ENCODE data around the gene FAM81B. TPM values are rescaled to one million over a fixed set of nuclear protein-coding genes. Genes with fewer than 3 reads are reported as not detected.

FAM81B gene
- total RNA-seq, 4 donors from 2014 or later: not detected

DNA sequence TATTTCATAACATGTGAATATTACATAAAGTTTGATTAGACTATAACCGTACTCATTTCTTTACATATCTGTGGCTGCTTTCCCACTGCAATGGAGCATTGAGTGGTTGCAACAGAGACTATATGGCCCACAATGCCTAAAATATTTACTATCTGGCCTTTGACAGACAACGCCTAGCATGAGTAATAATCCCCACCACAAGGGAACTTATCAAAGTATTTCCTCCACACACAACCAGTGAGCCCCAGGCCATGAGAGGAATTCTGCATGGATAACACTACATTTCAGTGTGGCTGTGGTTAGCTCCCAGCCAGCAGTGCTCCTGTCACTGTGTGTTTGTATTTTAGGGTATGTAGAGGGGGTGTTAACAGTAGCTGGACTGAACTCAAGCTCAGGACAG is 54.8 kb downstream of the FAM81B start:
- no peak overlapping the region for H3K4me3 ChIP-seq
- no peak for ATAC-seq
- H3K27ac ChIP-seq: no peak overlapping the region
- WGBS, 2 donors (ENCODE audit: low coverage in 1 of 2): 65 to 76% methylated on average over 2 of the region's 2 CpGs
- TF ChIP-seq POLR2AphosphoS5 (IDR thresholded peaks at IDR 0.05) (no peak), EP300 (IDR thresholded peaks at IDR 0.05) (no peak), POLR2A (IDR thresholded peaks at IDR 0.05) (no peak)
- TF ChIP-seq, protein P1, sequence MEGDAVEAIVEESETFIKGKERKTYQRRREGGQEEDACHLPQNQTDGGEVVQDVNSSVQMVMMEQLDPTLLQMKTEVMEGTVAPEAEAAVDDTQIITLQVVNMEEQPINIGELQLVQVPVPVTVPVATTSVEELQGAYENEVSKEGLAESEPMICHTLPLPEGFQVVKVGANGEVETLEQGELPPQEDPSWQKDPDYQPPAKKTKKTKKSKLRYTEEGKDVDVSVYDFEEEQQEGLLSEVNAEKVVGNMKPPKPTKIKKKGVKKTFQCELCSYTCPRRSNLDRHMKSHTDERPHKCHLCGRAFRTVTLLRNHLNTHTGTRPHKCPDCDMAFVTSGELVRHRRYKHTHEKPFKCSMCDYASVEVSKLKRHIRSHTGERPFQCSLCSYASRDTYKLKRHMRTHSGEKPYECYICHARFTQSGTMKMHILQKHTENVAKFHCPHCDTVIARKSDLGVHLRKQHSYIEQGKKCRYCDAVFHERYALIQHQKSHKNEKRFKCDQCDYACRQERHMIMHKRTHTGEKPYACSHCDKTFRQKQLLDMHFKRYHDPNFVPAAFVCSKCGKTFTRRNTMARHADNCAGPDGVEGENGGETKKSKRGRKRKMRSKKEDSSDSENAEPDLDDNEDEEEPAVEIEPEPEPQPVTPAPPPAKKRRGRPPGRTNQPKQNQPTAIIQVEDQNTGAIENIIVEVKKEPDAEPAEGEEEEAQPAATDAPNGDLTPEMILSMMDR (IDR thresholded peaks at IDR 0.05): no peak
- no peaks in the 10 kb centered on the region for H3K27me3 ChIP-seq
- H3K9me3 ChIP-seq: no peaks in the 10 kb centered on the region
- H3K4me1 ChIP-seq: no peaks in the 10 kb centered on the region
- no peaks in the 10 kb centered on the region for H3K36me3 ChIP-seq

DNA sequence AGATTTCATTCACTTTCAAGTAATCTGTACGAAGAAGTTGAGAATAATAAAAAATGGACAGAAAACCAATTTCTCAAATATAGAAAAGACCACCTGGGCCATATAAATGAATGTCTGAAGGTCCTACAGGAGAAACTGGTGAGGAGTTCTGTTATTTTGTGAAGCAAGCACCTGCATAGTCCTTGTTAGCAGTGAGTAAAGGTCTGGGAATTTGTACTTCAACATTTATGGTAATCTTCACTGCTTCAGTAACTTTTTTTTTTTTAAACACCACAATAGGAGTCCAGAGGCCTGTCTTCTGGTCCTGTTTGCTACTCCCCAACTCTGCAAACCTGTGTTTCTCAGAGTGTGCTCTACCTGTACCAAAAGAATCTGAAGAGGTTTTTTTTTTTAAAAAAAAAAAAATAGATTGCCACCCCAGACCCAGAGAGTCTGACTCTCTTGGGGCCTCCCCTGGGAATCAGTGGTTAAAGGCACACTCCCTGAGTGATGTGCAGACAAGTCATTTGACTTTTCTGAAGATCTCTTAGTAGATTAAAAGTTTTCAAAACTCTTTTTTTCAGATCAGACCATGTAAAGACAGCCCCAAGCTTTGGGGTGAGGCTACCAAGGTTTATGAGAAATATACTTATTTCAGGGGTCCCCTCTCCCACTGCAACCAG is 55.5 kb downstream of the FAM81B start:
- Histone ChIP-seq H3K4me3 (no peak overlapping the region), H3K27ac (no peak overlapping the region), H3K36me3 (no peaks in the 10 kb centered on the region), H3K27me3 (no peaks in the 10 kb centered on the region), H3K4me1 (no peaks in the 10 kb centered on the region), H3K9me3 (no peaks in the 10 kb centered on the region)
- TF ChIP-seq, protein P1 (IDR thresholded peaks at IDR 0.05): no peak
- TF ChIP-seq POLR2AphosphoS5 (IDR thresholded peaks at IDR 0.05): no peak
- TF ChIP-seq EP300 (IDR thresholded peaks at IDR 0.05): no peak
- no peak for ATAC-seq
- WGBS, 2 donors (ENCODE audit: low coverage in 1 of 2): 86 to 100% methylated on average over 1 of the region's 1 CpG

DNA sequence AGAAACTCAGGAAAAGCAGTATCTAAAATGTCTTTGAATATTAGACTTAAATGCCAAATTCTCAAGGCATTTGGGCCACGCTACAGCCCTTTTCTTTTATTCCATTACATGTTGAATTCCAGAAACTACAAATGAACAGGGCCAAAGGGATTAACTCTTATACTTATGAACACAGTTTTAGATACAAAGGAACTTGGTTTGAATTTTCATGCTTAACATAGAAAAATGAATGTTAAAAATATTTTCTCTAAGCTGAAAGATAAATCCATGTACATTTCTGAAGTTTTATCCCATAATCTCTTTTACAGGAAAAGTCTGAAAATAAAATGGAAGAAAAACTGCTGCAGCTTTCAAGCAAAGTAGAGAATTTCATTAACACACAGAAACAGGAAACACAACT is 56.8 kb downstream of the FAM81B start:
- H3K27me3 ChIP-seq: no peaks in the 10 kb centered on the region
- H3K4me3 ChIP-seq: no peak overlapping the region
- H3K9me3 ChIP-seq: no peaks in the 10 kb centered on the region
- no peak for ATAC-seq
- no peaks in the 10 kb centered on the region for H3K36me3 ChIP-seq
- WGBS, 2 donors (ENCODE audit: low coverage in 1 of 2): 33 to 60% methylated on average over 1 of the region's 1 CpG
- TF ChIP-seq, protein P1 (IDR thresholded peaks at IDR 0.05): no peak
- TF ChIP-seq EP300 (IDR thresholded peaks at IDR 0.05): no peak
- no peak for TF ChIP-seq POLR2AphosphoS5 (IDR thresholded peaks at IDR 0.05)
- no peaks in the 10 kb centered on the region for H3K4me1 ChIP-seq
- H3K27ac ChIP-seq: no peak overlapping the region

DNA sequence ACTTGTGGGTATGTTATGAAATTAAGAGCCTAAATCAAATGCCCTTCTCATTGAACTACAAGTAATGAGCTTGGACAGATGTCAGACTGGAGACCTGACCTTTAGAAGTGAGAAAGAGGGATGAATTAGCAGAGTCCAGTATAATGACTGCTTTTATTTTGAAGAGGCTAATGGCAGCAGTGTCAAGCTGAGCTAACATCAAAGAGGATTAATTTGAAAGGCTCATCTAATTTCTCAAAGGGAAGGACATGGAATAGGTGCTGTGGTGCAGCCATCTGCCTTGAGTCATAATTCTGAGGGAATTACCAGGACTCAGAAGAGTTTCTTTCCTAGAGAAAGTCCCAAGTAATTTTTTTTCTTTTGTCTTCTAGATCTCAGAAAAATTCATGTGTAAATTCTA is 57.6 kb downstream of the FAM81B start:
- H3K36me3 ChIP-seq: no peaks in the 10 kb centered on the region
- no peak overlapping the region for H3K4me3 ChIP-seq
- no peak overlapping the region for H3K27ac ChIP-seq
- H3K27me3 ChIP-seq: no peaks in the 10 kb centered on the region
- ATAC-seq: no peak
- H3K4me1 ChIP-seq: no peaks in the 10 kb centered on the region
- no peaks in the 10 kb centered on the region for H3K9me3 ChIP-seq
- no peak for TF ChIP-seq EP300 (IDR thresholded peaks at IDR 0.05)
- no peak for TF ChIP-seq POLR2AphosphoS5 (IDR thresholded peaks at IDR 0.05)
- TF ChIP-seq POLR2A (IDR thresholded peaks at IDR 0.05): no peak
- TF ChIP-seq, protein P1 (IDR thresholded peaks at IDR 0.05): no peak

DNA sequence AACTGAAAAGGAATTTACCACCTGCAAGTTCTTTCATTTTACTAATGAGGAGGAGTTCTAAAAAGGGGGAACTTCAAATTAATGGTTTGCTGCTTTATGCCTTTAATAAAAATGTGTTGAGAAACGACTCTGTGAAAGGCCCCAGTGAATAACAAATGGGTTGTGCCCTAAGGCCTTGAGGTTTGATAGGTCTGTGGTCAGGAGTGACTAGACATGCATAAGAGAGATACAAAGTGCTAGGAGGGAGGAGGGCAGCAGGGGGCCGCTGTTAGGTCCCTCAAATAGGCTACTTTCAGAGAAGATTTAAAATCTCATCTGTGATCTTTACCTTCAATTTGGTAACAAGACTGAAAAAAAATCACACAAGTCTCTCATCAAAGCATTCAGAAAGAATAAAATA is 58.3 kb downstream of the FAM81B start:
- TF ChIP-seq, protein P1 (IDR thresholded peaks at IDR 0.05): no peak
- TF ChIP-seq POLR2AphosphoS5 (IDR thresholded peaks at IDR 0.05): no peak
- no peak for TF ChIP-seq POLR2A (IDR thresholded peaks at IDR 0.05)
- TF ChIP-seq EP300 (IDR thresholded peaks at IDR 0.05): no peak
- H3K27me3 ChIP-seq: no peaks in the 10 kb centered on the region
- WGBS, 2 donors (ENCODE audit: low coverage in 1 of 2): 51 to 60% methylated on average over 2 of the region's 2 CpGs
- ATAC-seq: no peak
- H3K27ac ChIP-seq: no peak overlapping the region
- no peaks in the 10 kb centered on the region for H3K36me3 ChIP-seq
- no peaks in the 10 kb centered on the region for H3K9me3 ChIP-seq
- H3K4me3 ChIP-seq: no peak overlapping the region
- no peaks in the 10 kb centered on the region for H3K4me1 ChIP-seq
